ENCODE results near the gene CDK6.

The CDK6 gene

GRCh38 chr7:92824901-92825480 lies 11.4 kb downstream of the CDK6 start:
- no peak overlapping the region for H3K4me3 ChIP-seq (ENCODE audit: low read depth, low read length)
- in situ Hi-C loops (cut with HindIII; ENCODE audit: low sequenced_read_pairs) = loop anchor here (25.0 kb wide), 1 partner anchor 212 kb away; no protein-coding TSS in a partner anchor
- no peak for DNase-seq (ENCODE audit: low read depth)
- no peak for TF ChIP-seq CTCF (IDR thresholded peaks at IDR 0.05; ENCODE audit: low read depth, low read length, missing control alignments)

GRCh38 chr7:92824450-92824849 lies 11.9 kb downstream of the CDK6 start:
- TF ChIP-seq CTCF (IDR thresholded peaks at IDR 0.05; ENCODE audit: low read depth, low read length, missing control alignments) = no peak
- in situ Hi-C loops (cut with HindIII; ENCODE audit: low sequenced_read_pairs) = no loop called here
- no peak overlapping the region for H3K4me3 ChIP-seq (ENCODE audit: low read depth, low read length)
- DNase-seq (ENCODE audit: low read depth) = no peak

GRCh38 chr7:92823042-92823441 lies 13.3 kb downstream of the CDK6 start:
- TF ChIP-seq CTCF (IDR thresholded peaks at IDR 0.05; ENCODE audit: low read depth, low read length, missing control alignments) = no peak
- no peak for DNase-seq (ENCODE audit: low read depth)
- in situ Hi-C loops (cut with HindIII; ENCODE audit: low sequenced_read_pairs) = no loop called here
- H3K4me3 ChIP-seq (ENCODE audit: low read depth, low read length) = no peak overlapping the region

GRCh38 chr7:92820191-92820590 lies 16.2 kb downstream of the CDK6 start:
- no peak for TF ChIP-seq CTCF (IDR thresholded peaks at IDR 0.05; ENCODE audit: low read depth, low read length, missing control alignments)
- in situ Hi-C loops (cut with HindIII; ENCODE audit: low sequenced_read_pairs) = no loop called here
- DNase-seq (ENCODE audit: low read depth) = no peak
- H3K4me3 ChIP-seq (ENCODE audit: low read depth, low read length) = no peak overlapping the region

- in situ Hi-C loops (cut with HindIII; ENCODE audit: low sequenced_read_pairs) = no loop called here
- H3K4me3 ChIP-seq (ENCODE audit: low read depth, low read length) = no peak overlapping the region
- DNase-seq (ENCODE audit: low read depth) = no peak
- TF ChIP-seq CTCF (IDR thresholded peaks at IDR 0.05; ENCODE audit: low read depth, low read length, missing control alignments) = no peak
These were observed 19.0 kb downstream of the CDK6 start for GRCh38 chr7:92817398-92817797.

- DNase-seq (ENCODE audit: low read depth) = no peak
- in situ Hi-C loops (cut with HindIII; ENCODE audit: low sequenced_read_pairs) = no loop called here
- TF ChIP-seq CTCF (IDR thresholded peaks at IDR 0.05; ENCODE audit: low read depth, low read length, missing control alignments) = no peak
- no peak overlapping the region for H3K4me3 ChIP-seq (ENCODE audit: low read depth, low read length)
These were observed 21.0 kb downstream of the CDK6 start for GRCh38 chr7:92815412-92815811.
